HG02970 (cell line): ENCODE results near the gene TMC2.
A peak's percentile ranks its signal among the peaks of the same experiment; 100 is the strongest.
"Not testable (repeated sequence)": the region's sequence is repeated elsewhere in the genome, so short reads cannot be mapped to it uniquely, and the experiment has no call there.

Experiments
- ATAC-seq: cut with Tn5 transposase; IDR thresholded peaks from one replicate; pipeline ENCODE4 v1.9.1; 2021; ENCODE audit warnings: mild to moderate bottlenecking, moderate library complexity, moderate number of reproducible peaks; ENCODE audit not compliant: unreplicated experiment, low FRiP score

TMC2 gene

GRCh38 chr20:2536560-2536986 lies at the start of gene TMC2:
Gene TMC2, plus strand, starts transcription at chr20:2536573. Its CDS starts 49 bp downstream, at chr20:2536622.
- ATAC-seq = no peak

DNA sequence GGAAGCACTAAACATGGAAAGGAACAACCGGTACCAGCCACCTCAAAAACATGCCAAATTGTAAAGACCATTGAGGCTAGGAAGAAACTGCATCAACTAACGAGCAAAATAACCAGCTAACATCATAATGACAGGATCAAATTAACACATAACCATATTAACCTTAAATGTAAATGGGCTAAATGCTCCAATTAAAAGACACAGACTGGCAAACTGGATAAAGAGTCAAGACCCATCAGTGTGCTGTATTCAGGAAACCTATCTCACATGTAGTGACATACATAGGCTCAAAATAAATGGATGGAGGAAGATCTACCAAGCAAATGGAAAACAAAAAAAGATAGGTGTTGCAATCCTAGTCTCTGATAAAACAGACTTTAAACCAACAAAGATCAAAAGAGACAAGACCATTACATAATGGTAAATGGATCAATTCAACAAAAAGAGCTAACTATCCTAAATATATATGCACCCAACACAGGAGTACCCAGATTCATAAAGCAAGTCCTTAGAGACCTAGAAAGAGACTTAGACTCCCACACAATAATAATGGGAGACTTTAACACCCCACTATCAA lies 33.5 kb upstream of the TMC2 start:
- ATAC-seq = not testable (repeated sequence)

DNA sequence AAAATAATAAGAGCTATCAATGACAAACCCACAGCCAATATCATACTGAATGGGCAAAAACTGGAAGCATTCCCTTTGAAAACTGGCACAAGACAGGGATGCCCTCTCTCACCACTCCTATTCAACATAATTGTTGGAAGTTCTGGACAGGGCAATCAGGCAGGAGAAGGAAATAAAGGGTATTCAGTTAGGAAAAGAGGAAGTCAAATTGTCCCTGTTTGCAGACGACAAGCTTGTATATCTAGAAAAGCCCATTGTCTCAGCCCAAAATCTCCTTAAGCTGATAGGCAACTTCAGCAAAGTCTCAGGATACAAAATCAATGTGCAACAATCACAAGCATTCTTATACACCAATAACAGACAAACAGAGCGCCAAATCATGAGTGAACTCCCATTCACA lies 31.6 kb upstream of the TMC2 start:
- not testable (repeated sequence) for ATAC-seq

- ATAC-seq = not testable (repeated sequence)
Measured at GRCh38 chr20:2506426-2506825, 29.9 kb upstream of the TMC2 start.

DNA sequence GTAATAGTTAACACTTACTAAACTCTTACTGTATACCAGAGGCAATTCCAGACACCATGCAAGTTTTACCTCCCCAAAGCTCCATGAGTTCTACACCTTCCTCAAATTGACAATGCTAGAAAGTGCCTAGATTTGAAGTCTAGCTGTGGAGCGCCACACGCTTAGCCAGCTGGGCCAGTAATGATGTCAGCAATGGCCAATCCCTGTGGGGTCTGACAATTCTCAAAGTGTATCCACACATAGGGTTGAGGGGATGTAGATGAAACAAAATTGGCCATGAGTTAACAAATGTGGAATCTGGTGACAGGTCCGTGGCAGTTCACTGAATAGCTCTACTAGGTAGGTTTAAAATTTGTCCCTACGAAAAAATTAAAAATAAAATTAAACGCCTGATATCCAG lies 28.9 kb upstream of the TMC2 start:
- ATAC-seq = no peak

DNA sequence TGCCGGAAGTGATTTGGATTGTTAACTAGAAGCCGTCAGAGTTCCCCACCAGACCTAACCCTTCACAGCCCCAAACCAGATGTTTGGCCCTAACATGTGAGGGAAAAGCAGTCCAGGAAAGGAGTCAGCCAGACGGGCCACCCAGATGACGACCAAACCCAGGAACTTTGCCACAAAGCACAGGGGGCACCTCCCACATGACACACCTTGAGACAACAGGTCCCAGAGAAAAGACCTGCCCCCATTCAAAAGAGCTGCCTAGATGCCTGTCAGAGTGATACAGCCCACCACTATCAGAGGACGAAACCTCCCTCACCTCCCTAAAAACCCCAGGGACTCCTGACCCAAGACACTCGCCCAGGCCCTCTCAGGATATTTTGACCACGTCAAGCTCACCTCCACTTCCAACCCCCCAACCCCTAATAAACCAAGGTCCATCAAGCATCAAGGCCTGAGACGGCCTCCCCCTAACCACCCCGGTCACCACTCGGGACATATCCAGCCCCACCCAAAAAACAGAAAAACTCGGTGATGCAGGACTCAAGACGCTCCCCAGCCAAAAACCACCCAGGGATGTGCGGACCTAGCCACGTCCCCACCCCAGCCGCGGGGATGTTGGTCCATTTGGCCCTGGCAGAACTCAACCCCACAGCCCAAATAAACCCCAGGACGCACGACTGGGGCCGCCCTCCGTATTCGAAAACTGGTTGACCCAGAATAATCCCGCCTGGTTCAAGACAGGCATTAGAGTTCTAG lies 28.3 kb upstream of the TMC2 start:
- no peak for ATAC-seq

DNA sequence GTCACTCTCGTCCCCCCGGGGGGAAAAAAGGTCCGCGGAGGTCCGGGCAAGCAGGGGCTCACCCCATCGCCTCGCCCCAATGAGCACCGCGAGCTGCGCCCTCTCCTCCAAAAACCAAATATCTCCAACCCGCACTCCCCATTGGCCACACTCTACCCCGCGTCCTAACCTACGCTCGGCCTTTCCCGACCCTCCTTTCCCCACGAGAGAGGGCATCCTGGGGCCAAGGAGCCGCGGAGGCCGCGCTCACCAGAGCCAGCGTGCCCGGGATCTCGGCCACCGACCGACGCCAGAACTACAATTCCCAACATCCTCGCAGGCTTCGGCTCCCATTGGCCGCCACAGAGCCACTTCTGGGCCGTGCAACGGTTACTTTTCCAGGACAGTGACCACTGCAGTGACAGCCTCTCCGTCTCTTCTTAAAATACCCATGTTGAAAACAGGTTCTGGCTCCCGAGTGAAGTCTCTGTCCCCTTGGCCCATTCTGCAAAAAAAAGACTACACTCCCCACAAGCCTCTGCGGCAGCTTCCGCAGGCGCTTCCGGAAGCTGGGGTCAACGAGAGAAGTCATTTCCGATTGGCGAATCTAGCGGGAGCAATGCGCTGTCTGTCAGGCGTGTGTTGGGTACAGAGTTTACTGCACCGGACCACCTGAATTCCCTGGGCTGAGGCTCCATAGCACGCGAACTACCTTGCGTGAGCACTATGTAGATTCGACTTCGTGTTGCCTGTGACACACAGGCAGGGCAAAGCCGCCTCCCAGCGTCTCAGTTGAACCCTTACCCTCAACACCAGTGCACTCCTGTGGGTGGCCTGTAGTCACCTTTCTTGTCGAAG lies 27.5 kb upstream of the TMC2 start, which contains the start of gene ZNF343:
Gene ZNF343 (minus strand): TSS at position 285 of the 837 bp plus-strand sequence. CDS start 15,020 bp downstream, outside the sequence.
- peak; percentile 96 for ATAC-seq

- no peak for ATAC-seq
Measured at GRCh38 chr20:2509468-2509781, 26.9 kb upstream of the TMC2 start.

DNA sequence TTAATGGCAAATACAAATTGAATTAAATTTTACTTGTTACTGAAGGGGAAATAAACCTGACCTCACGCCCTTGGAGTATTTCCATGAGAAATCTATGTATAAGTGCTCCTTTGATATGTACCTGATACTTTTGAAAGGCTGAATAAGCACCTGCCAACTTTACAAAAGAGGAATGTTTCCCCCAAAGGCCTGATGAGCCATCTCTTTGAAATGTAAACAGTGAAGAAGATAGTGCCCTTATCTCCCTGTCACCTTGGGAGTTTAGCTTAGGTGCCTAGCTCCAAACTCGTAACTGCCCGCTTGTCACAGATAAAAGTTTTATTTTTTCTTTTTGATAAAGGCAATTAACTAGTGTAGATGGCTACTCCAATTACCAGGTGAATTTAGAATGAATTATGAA lies 26.6 kb upstream of the TMC2 start:
- ATAC-seq = no peak

GRCh38 chr20:2515203-2515602 lies 21.2 kb upstream of the TMC2 start:
- no peak for ATAC-seq

GRCh38 chr20:2516399-2516798 lies 20.0 kb upstream of the TMC2 start:
- no peak for ATAC-seq

- no peak for ATAC-seq
Measured at GRCh38 chr20:2518096-2518495, 18.3 kb upstream of the TMC2 start.

DNA sequence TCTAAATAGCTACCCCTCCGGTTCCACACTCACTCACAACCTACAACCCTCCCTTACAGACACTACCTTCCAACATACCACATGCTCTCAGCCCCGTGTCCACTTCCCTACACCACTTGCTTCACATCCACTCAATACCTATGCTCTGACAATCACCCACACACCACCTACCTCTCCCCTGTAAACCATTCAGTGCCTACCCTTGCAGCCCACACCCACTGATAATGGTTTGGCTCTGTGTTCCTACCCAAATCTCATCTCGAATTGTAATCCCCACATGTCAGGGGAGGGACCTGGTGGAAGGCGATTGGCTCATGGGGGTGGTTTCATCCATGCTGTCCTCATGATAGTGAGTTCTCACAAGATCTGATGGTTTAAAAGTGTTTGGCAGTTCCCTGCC lies 17.8 kb upstream of the TMC2 start:
- no peak for ATAC-seq

GRCh38 chr20:2519115-2519809 lies 17.1 kb upstream of the TMC2 start:
- no peak for ATAC-seq

DNA sequence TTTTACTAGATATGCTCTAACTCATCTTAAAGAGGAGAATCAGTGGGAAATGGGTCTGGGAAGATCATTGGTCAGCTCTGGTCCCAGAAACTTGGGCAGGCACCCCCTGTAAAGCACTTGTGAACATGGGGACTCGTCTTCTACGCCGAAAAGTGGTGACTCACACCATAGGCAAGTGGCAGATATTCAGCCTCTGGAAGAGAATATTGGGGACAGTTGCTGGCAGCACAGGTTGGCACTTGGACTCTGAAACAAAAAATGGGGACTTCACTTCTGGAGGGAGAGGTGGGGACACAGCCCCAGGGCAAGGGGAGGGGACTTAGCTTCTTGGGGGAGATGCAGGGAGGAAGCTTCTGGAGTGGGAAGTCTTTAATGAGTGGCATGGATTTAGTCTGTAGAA lies 15.8 kb upstream of the TMC2 start:
- ATAC-seq = no peak

- no peak for ATAC-seq
Measured at GRCh38 chr20:2521369-2522305, 14.7 kb upstream of the TMC2 start.

GRCh38 chr20:2522826-2523429 lies 13.4 kb upstream of the TMC2 start:
- ATAC-seq = not testable (repeated sequence)

- ATAC-seq = peak; percentile 50
Measured at GRCh38 chr20:2523919-2524708, 12.3 kb upstream of the TMC2 start.
